H1 (cell line): ENCODE measurements around the gene NUDT3. TPM values are rescaled to one million over a fixed set of nuclear protein-coding genes. Genes with fewer than 3 reads are reported as not detected.

Source experiments
- CTCF ChIA-PET: fragments of 300-600 bp; sonication (Branson Sonifier 250); formaldehyde crosslinking; loops from one replicate; lab custom pipeline; 2021; ENCODE audit not compliant: partially characterized antibody; lab: Charles Lee
- POLR2A ChIA-PET: fragments of 300-600 bp; sonication (Branson Sonifier 250); formaldehyde crosslinking; loops from one replicate; lab custom pipeline; 2021; ENCODE audit warnings: inconsistent platforms; ENCODE audit not compliant: partially characterized antibody; lab: Charles Lee
- DNase-seq, 2 experiments: peaks; one replicate each; pipeline versions ENCODE4 v3.0.0 to v3.0.0-alpha.2; 2010 to 2022; ENCODE audit warnings: low spot score in 2 of 2, low read depth in 1 of 2, mixed read lengths in 1 of 2
- FAIRE-seq: peaks from 2 replicates; lab custom pipeline; 2011; peaks lifted over from hg19 to GRCh38; lab: Jason Lieb, UNC
- H2AFZ ChIP-seq: 2 replicates; pipeline ENCODE4 v1.8.1; 2012; ENCODE audit warnings: low read length, inconsistent platforms
- H2AK5ac ChIP-seq: 2 replicates; pipeline ENCODE4 v1.6.1; 2013; ENCODE audit warnings: low read depth, low read length
- H2BK120ac ChIP-seq: replicated peaks from 2 replicates; pipeline ENCODE3; 2013; ENCODE audit warnings: low read depth, low read length, inconsistent platforms
- H2BK12ac ChIP-seq: 2 replicates; pipeline ENCODE4 v1.6.1; 2013; ENCODE audit warnings: low read depth, low read length
- H2BK15ac ChIP-seq: 2 replicates; pipeline ENCODE4 v1.6.1; 2013; ENCODE audit warnings: low read length
- H2BK20ac ChIP-seq: 2 replicates; pipeline ENCODE4 v1.6.1; 2013; ENCODE audit warnings: low read length
- H2BK5ac ChIP-seq: 2 replicates; pipeline ENCODE4 v1.6.1; 2013; ENCODE audit warnings: low read depth, low read length
- H3K14ac ChIP-seq: 2 replicates; pipeline ENCODE4 v1.6.1; 2013; ENCODE audit warnings: inconsistent platforms; ENCODE audit not compliant: insufficient read length
- H3K18ac ChIP-seq: 2 replicates; pipeline ENCODE4 v1.6.1; 2013; ENCODE audit warnings: low read length; ENCODE audit errors: extremely low read depth
- H3K23ac ChIP-seq: 2 replicates; pipeline ENCODE4 v1.6.1; 2013; ENCODE audit warnings: inconsistent platforms; ENCODE audit not compliant: insufficient read length
- H3K23me2 ChIP-seq: 2 replicates; pipeline ENCODE4 v1.6.1; 2013; ENCODE audit warnings: low read depth, low read length
- H3K27ac ChIP-seq: 2 replicates; pipeline ENCODE4 v1.6.1; 2011; ENCODE audit warnings: low read depth, low read length, inconsistent platforms
- H3K27me3 ChIP-seq, 4 experiments: replicated peaks in 1 of 4; 1 replicate in 1 of 4; 2 replicates in 3 of 4; pipeline versions ENCODE4 v1.6.1 to v1.8.1; 2011 to 2013; ENCODE audit warnings: low read length in 3 of 4, mild to moderate bottlenecking in 3 of 4, inconsistent platforms in 2 of 4, mixed read lengths in 2 of 4, moderate library complexity in 1 of 4; ENCODE audit not compliant: control insufficient read depth in 3 of 4, insufficient read depth in 3 of 4; ENCODE audit errors: extremely low read depth in 1 of 4
- H3K36me3 ChIP-seq, 4 experiments: 2 replicates each; pipeline versions ENCODE4 v1.6.1 to v1.8.1; 2011 to 2013; ENCODE audit warnings: mild to moderate bottlenecking in 4 of 4, low read length in 3 of 4, moderate library complexity in 2 of 4, control low read depth in 1 of 4, inconsistent platforms in 1 of 4; ENCODE audit not compliant: insufficient read depth in 4 of 4, control insufficient read depth in 2 of 4
- H3K4ac ChIP-seq: replicated peaks from 2 replicates; pipeline ENCODE3; 2013; ENCODE audit warnings: low read length, low read depth, mixed read lengths, inconsistent platforms; ENCODE audit not compliant: insufficient read length
- H3K4me1 ChIP-seq, 4 experiments: replicated peaks in 1 of 4; 1 replicate in 1 of 4; 2 replicates in 3 of 4; pipeline versions ENCODE4 v1.6.1 to v1.8.1; 2011 to 2013; ENCODE audit warnings: low read length in 3 of 4, inconsistent platforms in 2 of 4, mixed read lengths in 1 of 4; ENCODE audit not compliant: insufficient read depth in 4 of 4, control insufficient read depth in 3 of 4
- H3K4me2 ChIP-seq, 2 experiments: 2 replicates each; pipeline versions ENCODE4 v1.6.1 to v1.8.1; 2011 to 2013; ENCODE audit warnings: low read depth in 2 of 2, low read length in 2 of 2, control low read depth in 1 of 2, inconsistent platforms in 1 of 2, mild to moderate bottlenecking in 1 of 2; ENCODE audit not compliant: insufficient read depth in 1 of 2
- H3K4me3 ChIP-seq, 4 experiments: fragments of 200-600, 300-600 bp in 1 of 4; sonication (generic), shearing (Covaris generic), sonication (Bioruptor Twin) in 1 of 4; 2 replicates each; pipeline versions ENCODE4 v1.5.1 to v1.8.1; 2011 to 2016; ENCODE audit warnings: low read length in 4 of 4, low read depth in 3 of 4, control low read depth in 2 of 4, inconsistent platforms in 2 of 4, mild to moderate bottlenecking in 2 of 4, mixed read lengths in 1 of 4, moderate library complexity in 1 of 4; ENCODE audit not compliant: insufficient read depth in 2 of 4; ENCODE audit errors: extremely low read depth in 1 of 4
- H3K56ac ChIP-seq: replicated peaks from 2 replicates; pipeline ENCODE3; 2013; ENCODE audit warnings: low read depth, mild to moderate bottlenecking, mixed read lengths, low read length, inconsistent platforms; ENCODE audit not compliant: insufficient read length
- H3K79me1 ChIP-seq: 2 replicates; pipeline ENCODE4 v1.6.1; 2013; ENCODE audit warnings: low read depth, low read length, control low read depth
- H3K79me2 ChIP-seq, 2 experiments: 2 replicates each; pipeline versions ENCODE4 v1.6.1 to v1.8.1; 2012 to 2013; ENCODE audit warnings: low read length in 2 of 2, mild to moderate bottlenecking in 2 of 2, inconsistent platforms in 1 of 2; ENCODE audit not compliant: insufficient read depth in 2 of 2, control insufficient read depth in 1 of 2
- H3K9ac ChIP-seq, 4 experiments: replicated peaks in 1 of 4; 1 replicate in 1 of 4; 2 replicates in 3 of 4; pipeline versions ENCODE4 v1.6.1 to v1.8.1; 2011 to 2013; ENCODE audit warnings: low read depth in 3 of 4, low read length in 3 of 4, control low read depth in 2 of 4, mild to moderate bottlenecking in 2 of 4, moderate library complexity in 2 of 4, inconsistent platforms in 1 of 4; ENCODE audit errors: extremely low read depth in 1 of 4
- H3K9me3 ChIP-seq, 2 experiments: 2 replicates each; pipeline versions ENCODE4 v1.6.1 to v1.8.1; 2012 to 2013; ENCODE audit warnings: mild to moderate bottlenecking in 2 of 2, moderate library complexity in 2 of 2, control low read depth in 1 of 2, inconsistent platforms in 1 of 2, low read depth in 1 of 2, low read length in 1 of 2, mixed read lengths in 1 of 2; ENCODE audit not compliant: insufficient read depth in 2 of 2
- H4K20me1 ChIP-seq, 2 experiments: replicated peaks in 1 of 2; 2 replicates each; pipeline versions ENCODE3 to v1.8.1; 2011 to 2013; ENCODE audit warnings: inconsistent platforms in 2 of 2, low read length in 2 of 2, mild to moderate bottlenecking in 1 of 2; ENCODE audit not compliant: insufficient read depth in 2 of 2, control insufficient read depth in 1 of 2
- H4K5ac ChIP-seq: 2 replicates; pipeline ENCODE4 v1.6.1; 2013; ENCODE audit warnings: low read length, low read depth, mixed read lengths, inconsistent platforms; ENCODE audit not compliant: insufficient read length
- H4K8ac ChIP-seq: 2 replicates; pipeline ENCODE4 v1.8.0; 2013; ENCODE audit warnings: mild to moderate bottlenecking, moderate library complexity, low read length, inconsistent platforms; ENCODE audit not compliant: insufficient read depth; ENCODE audit errors: extremely low read depth
- H4K91ac ChIP-seq: replicated peaks from 2 replicates; pipeline ENCODE3; 2013; ENCODE audit warnings: low read length, mixed read lengths, inconsistent platforms; ENCODE audit not compliant: insufficient read length
- HDAC2 ChIP-seq, 2 experiments: fragments of 300-600 bp in 1 of 2; sonication (generic) in 1 of 2; IDR thresholded peaks; 2 replicates each; pipeline ENCODE4 v1.6.1; 2011 to 2012; ENCODE audit warnings: low read depth in 2 of 2, low read length in 2 of 2, mild to moderate bottlenecking in 2 of 2, moderate library complexity in 2 of 2, borderline replicate concordance in 1 of 2, inconsistent platforms in 1 of 2
- POLR2A ChIP-seq, 2 experiments: IDR thresholded peaks; 1 replicate in 1 of 2; 2 replicates in 1 of 2; pipeline ENCODE4 v1.6.1; 2011; ENCODE audit warnings: low read depth in 2 of 2, low read length in 2 of 2, mild to moderate bottlenecking in 2 of 2; ENCODE audit errors: control extremely low read depth in 1 of 2
- POU5F1 ChIP-seq: IDR thresholded peaks from 2 replicates; pipeline ENCODE4 v1.6.1; 2011; ENCODE audit warnings: low read depth, mild to moderate bottlenecking, low read length, moderate library complexity
- RAD21 ChIP-seq, 2 experiments: IDR thresholded peaks in 1 of 2; conservative IDR thresholded peaks in 1 of 2; 2 replicates each; pipeline ENCODE4 v1.6.1; 2011; ENCODE audit warnings: low read depth in 2 of 2, low read length in 2 of 2, improper control_type of control experiment in 1 of 2, inconsistent platforms in 1 of 2, mild to moderate bottlenecking in 1 of 2, moderate library complexity in 1 of 2
- whole genome bisulfite sequencing, 2 experiments: shearing (Covaris generic) in 1 of 2; methylation state at CpG; one replicate each; pipeline versions ENCODE4 v1.1.6 to v1.1.7; 2013 to 2015; ENCODE audit warnings: low lambda C conversion rate in 2 of 2, mixed read lengths in 2 of 2, inconsistent platforms in 1 of 2, low coverage in 1 of 2, missing lambda C conversion rate in 1 of 2; ENCODE audit not compliant: insufficient replicate concordance in 2 of 2, insufficient coverage in 1 of 2, insufficient read length in 1 of 2; ENCODE audit errors: extremely low coverage in 1 of 2, missing lambda C conversion rate in 1 of 2; 5-methylcytosine and 5-hydroxymethylcytosine counted together
- polyA plus RNA-seq, 7 experiments: library from polyadenylated mRNA; depleted of rRNA in 3 of 7; stranded (reverse) in 5 of 7; unstranded in 2 of 7; fragments of >200 nt in 5 of 7; fragments of 200-250 nt in 2 of 7; gene quantifications; 1 replicate in 5 of 7; 2 replicates in 1 of 7; 4 replicates in 1 of 7; pipeline versions ENCODE4 v1.2.1 to v1.2.3, GENCODE V29; 2011 to 2013; ENCODE audit warnings: missing spikeins in 2 of 7, mixed read lengths in 2 of 7
- total RNA-seq: library from RNA; stranded (reverse); fragmentation: NEBNext Ultra II Directional; extraction: Animal tissue kit (Norgen Biotek cat#: 25700); gene quantifications from 2 replicates; pipeline ENCODE4 v1.2.1, GENCODE V29; 2021

The NUDT3 gene
- total and polyA plus RNA-seq, 2 of the 8 experiments (the other 6 are each of a cell fraction or from before 2014, with no cell fraction given) = 14.1 to 36.9 TPM

DNA sequence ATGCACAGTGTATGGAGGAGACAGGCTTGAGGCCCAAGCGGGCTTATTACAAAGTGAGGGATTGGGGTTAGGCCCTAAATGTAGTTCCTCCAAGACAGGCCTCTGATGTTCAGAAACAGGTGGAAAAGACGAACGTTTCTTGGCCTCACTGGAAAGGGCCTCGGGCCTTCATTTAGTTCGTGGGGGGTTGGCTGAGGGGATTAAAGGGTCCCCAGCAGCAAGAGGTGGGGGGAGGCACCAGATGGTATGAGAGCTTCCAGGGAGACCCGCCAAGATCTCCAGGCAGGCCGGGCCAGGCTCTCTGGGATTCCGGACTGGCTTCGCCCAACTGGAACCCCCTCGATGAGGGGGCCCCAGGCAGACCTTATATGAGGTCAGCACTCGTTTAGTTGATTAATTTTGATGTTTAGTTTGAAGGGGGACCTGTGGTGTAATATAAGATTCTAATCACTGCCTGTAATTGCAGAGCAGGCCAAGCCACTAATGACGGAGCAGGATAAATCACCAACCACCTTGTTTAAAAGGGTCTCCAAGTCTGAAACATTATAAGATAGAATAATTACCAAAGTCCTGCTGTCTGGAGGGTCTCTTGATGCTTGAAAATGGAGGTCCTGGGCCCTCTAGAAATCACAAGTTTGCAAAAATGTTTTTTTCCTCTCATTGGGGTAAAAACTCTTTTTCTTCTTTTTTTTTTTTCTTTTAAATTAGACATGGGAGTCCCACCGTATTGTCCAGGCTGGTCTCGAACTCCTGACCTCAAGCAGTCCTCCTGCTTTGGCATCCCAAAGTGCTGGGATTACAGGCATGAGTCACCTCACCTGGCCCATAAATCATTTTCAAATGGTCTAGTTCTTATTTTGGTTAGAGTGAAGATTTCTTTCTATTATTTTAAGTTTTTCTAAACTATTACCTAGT is 153.6 kb downstream of the NUDT3 start:
- no peak overlapping the region for H2BK12ac ChIP-seq
- H3K4me2 ChIP-seq = peak overlapping the region; percentile 81 to 89
- peaks cover 10 to 49% (median 29%) of the 10 kb centered on the region in 4 experiments for H3K4me1 ChIP-seq
- no peak overlapping the region for H2AK5ac ChIP-seq
- peak overlapping the region; percentile 7 for H3K56ac ChIP-seq
- H3K23me2 ChIP-seq = peaks cover 12% of the 10 kb centered on the region
- peaks cover 38 to 54% of the 10 kb centered on the region in 2 experiments for H3K79me2 ChIP-seq
- no peak overlapping the region for H2AFZ ChIP-seq
- TF ChIP-seq POU5F1 (no peak), POLR2A (IDR thresholded peaks at IDR 0.05; ENCODE audit: control extremely low read depth in 1 of 2, low read depth in 2 of 2, low read length in 2 of 2) (peak in 1 of 2 experiments; percentile 52; a peak in 1 of 3 replicates), HDAC2 (IDR thresholded peaks at IDR 0.05; ENCODE audit: borderline replicate concordance in 1 of 2, low read depth in 2 of 2, low read length in 2 of 2) (no peak), RAD21 (IDR thresholded peaks at IDR 0.05 in 1 of 2, conservative IDR thresholded peaks at IDR 0.05 in 1 of 2; ENCODE audit: low read depth in 2 of 2, low read length in 2 of 2) (no peak)
- peak overlapping the region; percentile 3; the same call in 1 of the 2 replicates for H3K18ac ChIP-seq
- CTCF ChIA-PET = no interaction called here
- H2BK5ac ChIP-seq = 0 out of 2 replicates have a peak overlapping the region, but pooled peaks have one; percentile 3
- no peak overlapping the region for H3K23ac ChIP-seq
- no peak overlapping the region for H3K4ac ChIP-seq
- no peak overlapping the region for H2BK20ac ChIP-seq
- 16% methylated on average over 14 of the region's 14 CpGs; no CpG with 5 or more reads in 1 of the 2 experiments for WGBS, 2 experiments
- H2BK15ac ChIP-seq = no peak overlapping the region
- no peaks in the 10 kb centered on the region for H3K9me3 ChIP-seq
- peak overlapping the region; percentile 4 for H4K5ac ChIP-seq
- 0 out of 2 replicates have a peak overlapping the region, but pooled peaks have one; percentile 7 for H4K8ac ChIP-seq
- H4K91ac ChIP-seq = no peak overlapping the region
- peaks cover 49 to 51% of the 10 kb centered on the region in 2 experiments for H4K20me1 ChIP-seq
- POLR2A ChIA-PET = interaction anchor here (0.6 to 11.0 kb wide), 9 partner anchors 10 to 266 kb away, joined by 3 to 212 read pairs (median 5); partner anchors contain the start of gene RPS10
- H2BK120ac ChIP-seq = no peak overlapping the region
- DNase-seq = no peak
- no peak overlapping the region for H3K14ac ChIP-seq
- no peaks in the 10 kb centered on the region for H3K27me3 ChIP-seq
- FAIRE-seq = no peak
- H3K4me3 ChIP-seq = peak overlapping the region; percentile 86 to 100 (median 98)
- peak overlapping the region; percentile 92 for H3K27ac ChIP-seq
- H3K36me3 ChIP-seq = peaks cover 34 to 54% (median 45%) of the 10 kb centered on the region in 4 experiments
- H3K79me1 ChIP-seq = peaks cover 12% of the 10 kb centered on the region
- H3K9ac ChIP-seq = peak overlapping the region; percentile 51 to 98 (median 87)
